Esophagus muscularis mucosa (tissue), 4 donors: ENCODE measurements around the gene FOXO3. TPM values are rescaled to one million over a fixed set of nuclear protein-coding genes. Genes with fewer than 3 reads are reported as not detected.

Experiments
- DNase-seq: peaks from one replicate; pipeline ENCODE4 v3.0.0-alpha.2; 2017; ENCODE audit errors: extremely low spot score
- H3K27ac ChIP-seq, 4 donors: fragments of 200-600 bp; sonication (generic); replicated peaks in 1 of 4; 1 replicate in 3 of 4; 2 replicates in 1 of 4; pipeline ENCODE4 v1.5.1; 2016 to 2019; ENCODE audit warnings: mild to moderate bottlenecking in 1 of 4
- H3K27me3 ChIP-seq, 4 donors: fragments of 200-600 bp; sonication (generic); one replicate each; pipeline versions ENCODE4 v1.5.1 to v1.6.0; 2016 to 2019
- H3K36me3 ChIP-seq, 4 donors: fragments of 200-600 bp; sonication (generic); one replicate each; pipeline ENCODE4 v1.5.1; 2016 to 2019
- H3K4me1 ChIP-seq, 4 donors: fragments of 200-600 bp; sonication (generic); one replicate each; pipeline ENCODE4 v1.5.1; 2016 to 2019
- H3K4me3 ChIP-seq, 4 donors: fragments of 200-600 bp; sonication (generic); 1 replicate in 2 of 4; 2 replicates in 2 of 4; pipeline ENCODE4 v1.5.1; 2016 to 2019; ENCODE audit warnings: mild to moderate bottlenecking in 4 of 4, moderate library complexity in 1 of 4
- H3K9me3 ChIP-seq, 4 donors: fragments of 200-600 bp; sonication (generic); 1 replicate in 3 of 4; 2 replicates in 1 of 4; pipeline ENCODE4 v1.5.1; 2016 to 2019
- CTCF ChIP-seq, 3 experiments: fragments of 200-600 bp in 2 of 3; fragments of 450-650 bp in 1 of 3; sonication (generic) in 2 of 3; IDR thresholded peaks; one replicate each; pipeline ENCODE4 v1.5.1; 2017 to 2019; ENCODE audit warnings: antibody characterized with exemption in 3 of 3, mild to moderate bottlenecking in 2 of 3, moderate library complexity in 1 of 3
- EP300 ChIP-seq: sonication (generic); formaldehyde crosslinking; IDR thresholded peaks from one replicate; pipeline ENCODE4 v1.6.1; 2017; ENCODE audit warnings: antibody characterized with exemption
- POLR2A ChIP-seq: fragments of 450-650 bp; IDR thresholded peaks from one replicate; pipeline ENCODE4 v1.6.1; 2017; ENCODE audit warnings: antibody characterized with exemption, moderate library complexity, mild to moderate bottlenecking, low read depth
- POLR2AphosphoS5 ChIP-seq, 2 donors: sonication (generic); formaldehyde crosslinking; IDR thresholded peaks; one replicate each; pipeline ENCODE4 v1.6.1; 2017; ENCODE audit warnings: antibody characterized with exemption in 2 of 2
- WGBS: methylation state at CpG from one replicate; pipeline ENCODE4 v1.1.5; 2018; 5-methylcytosine and 5-hydroxymethylcytosine counted together
- intact Hi-C: fragments of 100-400 bp; cut with DNase I; formaldehyde crosslinking; loops from one replicate; pipeline ENCODE4 v1.15.1; 2023
- total RNA-seq, 4 donors: library from RNA; depleted of rRNA; stranded (reverse); fragments of >200 nt; gene quantifications; one replicate each; pipeline versions ENCODE4 v1.1.0 to v1.2.1, GENCODE V29; 2016

FOXO3 gene
- total RNA-seq, 4 donors from 2014 or later: 92.2 to 154 (median 122) TPM

DNA sequence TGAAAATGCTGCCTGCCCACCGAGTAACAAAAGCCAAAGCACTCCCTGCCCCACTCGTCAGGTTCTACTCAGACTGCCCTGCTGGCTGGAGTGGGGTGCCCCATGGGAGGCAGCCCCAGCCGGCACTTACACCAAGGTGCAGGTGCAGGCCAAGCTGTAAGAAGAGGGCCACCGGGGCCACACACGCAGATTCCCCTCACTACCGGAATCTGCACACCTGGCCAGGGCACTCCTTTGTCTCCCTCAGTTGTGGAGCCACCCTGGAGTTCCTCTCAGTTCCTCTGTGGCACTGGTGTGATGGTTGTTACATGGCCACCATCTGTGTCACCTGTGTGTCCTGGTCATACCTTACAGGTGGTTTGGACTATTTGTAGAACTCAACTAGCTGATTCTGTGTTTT, 112.4 kb downstream of the FOXO3 start:
- Histone ChIP-seq H3K27ac (no peak overlapping the region), H3K4me1 (peaks cover 87 to 100% (median 96%) of the 10 kb centered on the region in 4 donors), H3K4me3 (no peak overlapping the region), H3K27me3 (no peaks in the 10 kb centered on the region), H3K9me3 (no peaks in the 10 kb centered on the region), H3K36me3 (peaks cover 0 to 13% (median 5%) of the 10 kb centered on the region in 4 donors)
- WGBS: 88% methylated on average over 3 of the region's 6 CpGs
- intact Hi-C loops: no loop called here
- TF ChIP-seq CTCF (IDR thresholded peaks at IDR 0.05) (no peak), EP300 (no peak), POLR2AphosphoS5 (IDR thresholded peaks at IDR 0.05) (no peak), POLR2A (no peak)
- DNase-seq: no peak

GRCh38 chr6:108673602-108674001, 112.9 kb downstream of the FOXO3 start:
- no peaks in the 10 kb centered on the region for H3K27me3 ChIP-seq
- H3K36me3 ChIP-seq: peaks cover 0 to 9% (median 2%) of the 10 kb centered on the region in 4 donors
- H3K9me3 ChIP-seq: no peaks in the 10 kb centered on the region
- TF ChIP-seq POLR2A: no peak
- no peak for TF ChIP-seq POLR2AphosphoS5 (IDR thresholded peaks at IDR 0.05)
- TF ChIP-seq EP300: no peak
- no peak for TF ChIP-seq CTCF (IDR thresholded peaks at IDR 0.05)
- H3K4me1 ChIP-seq: peaks cover 83 to 100% (median 93%) of the 10 kb centered on the region in 4 donors
- WGBS: 100% methylated on average over 1 of the region's 2 CpGs
- H3K4me3 ChIP-seq: no peak overlapping the region
- intact Hi-C loops: no loop called here
- no peak for DNase-seq
- no peak overlapping the region for H3K27ac ChIP-seq

DNA sequence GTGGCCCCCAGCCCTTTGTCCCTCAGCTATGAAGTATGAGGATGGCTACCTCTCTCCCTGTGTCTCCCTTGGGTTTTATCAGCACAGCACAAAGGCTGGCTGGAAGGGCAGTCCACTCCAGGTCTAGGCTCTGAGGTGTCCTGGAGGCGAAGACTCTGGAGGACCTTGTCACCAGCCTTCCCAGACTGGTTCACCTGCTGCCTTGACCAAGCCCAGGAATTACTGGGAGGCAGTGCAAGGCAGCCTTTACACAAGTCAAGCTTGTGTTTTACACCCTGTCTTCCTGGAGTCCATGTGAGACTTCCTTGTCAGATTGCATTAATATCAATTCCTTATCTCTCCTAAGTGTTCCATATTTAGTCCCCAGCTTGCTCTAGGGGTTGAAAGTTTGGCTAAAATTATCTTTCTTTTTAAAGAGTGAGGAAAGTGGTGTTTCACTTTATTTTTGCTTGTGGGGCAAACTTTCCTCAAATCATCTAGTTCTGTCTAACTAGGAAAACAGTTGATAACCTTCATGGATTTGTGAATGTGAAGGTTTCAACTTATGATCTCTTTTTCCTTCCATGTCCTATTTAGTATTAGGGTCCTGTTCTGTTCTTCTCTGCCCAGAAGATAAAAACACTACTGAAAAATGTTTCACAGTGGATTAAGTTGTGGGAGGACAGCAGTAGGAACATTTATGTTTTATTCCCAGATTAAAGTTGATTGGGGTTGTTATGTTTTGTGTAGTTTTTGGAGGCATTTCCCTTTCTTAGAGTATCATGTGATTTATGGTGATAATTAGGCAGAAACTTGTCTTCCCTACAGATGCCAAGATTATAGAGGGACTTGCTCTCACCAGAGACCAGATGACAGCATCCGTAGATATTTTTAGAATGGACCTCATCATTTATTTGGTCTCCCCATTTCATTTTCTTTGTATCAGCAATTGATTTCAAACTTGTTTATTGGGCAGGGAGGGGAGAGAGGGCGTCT, 114.8 kb downstream of the FOXO3 start:
- peaks cover 67 to 81% (median 75%) of the 10 kb centered on the region in 4 donors for H3K4me1 ChIP-seq
- intact Hi-C loops: no loop called here
- no peak for DNase-seq
- H3K9me3 ChIP-seq: no peaks in the 10 kb centered on the region
- peaks cover 0 to 15% (median 8%) of the 10 kb centered on the region in 4 donors for H3K36me3 ChIP-seq
- WGBS: 54% methylated on average over 3 of the region's 3 CpGs
- H3K27me3 ChIP-seq: no peaks in the 10 kb centered on the region
- TF ChIP-seq POLR2AphosphoS5 (IDR thresholded peaks at IDR 0.05): no peak
- no peak for TF ChIP-seq EP300
- H3K27ac ChIP-seq: no peak overlapping the region
- no peak overlapping the region for H3K4me3 ChIP-seq

DNA sequence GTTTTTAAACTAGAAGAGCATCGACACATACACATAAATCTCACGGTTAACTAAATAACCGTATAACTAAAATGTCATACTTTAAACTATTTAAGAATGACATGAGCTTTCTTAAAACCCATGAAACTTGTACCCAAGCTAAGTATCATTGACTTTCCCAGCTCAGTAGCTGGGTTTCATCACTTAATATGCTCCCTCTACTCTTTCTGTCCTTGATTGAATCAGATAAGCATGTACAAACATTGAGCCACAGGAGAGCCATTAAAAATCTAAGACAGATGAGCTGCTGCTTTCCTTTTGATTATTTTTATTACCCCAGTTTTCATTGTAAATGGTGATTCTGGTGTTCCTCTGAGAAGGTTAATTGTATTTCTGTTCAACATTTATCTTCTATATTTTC, 115.8 kb downstream of the FOXO3 start:
- Histone ChIP-seq H3K36me3 (peaks cover 0 to 18% (median 9%) of the 10 kb centered on the region in 4 donors), H3K4me1 (peaks cover 56 to 71% (median 65%) of the 10 kb centered on the region in 4 donors), H3K27me3 (no peaks in the 10 kb centered on the region), H3K9me3 (no peaks in the 10 kb centered on the region), H3K27ac (no peak overlapping the region), H3K4me3 (no peak overlapping the region)
- DNase-seq: no peak
- intact Hi-C loops: no loop called here
- WGBS: 83% methylated on average over 3 of the region's 3 CpGs
- no peak for TF ChIP-seq POLR2AphosphoS5 (IDR thresholded peaks at IDR 0.05)
- no peak for TF ChIP-seq POLR2A
- TF ChIP-seq CTCF (IDR thresholded peaks at IDR 0.05): no peak
- TF ChIP-seq EP300: no peak

DNA sequence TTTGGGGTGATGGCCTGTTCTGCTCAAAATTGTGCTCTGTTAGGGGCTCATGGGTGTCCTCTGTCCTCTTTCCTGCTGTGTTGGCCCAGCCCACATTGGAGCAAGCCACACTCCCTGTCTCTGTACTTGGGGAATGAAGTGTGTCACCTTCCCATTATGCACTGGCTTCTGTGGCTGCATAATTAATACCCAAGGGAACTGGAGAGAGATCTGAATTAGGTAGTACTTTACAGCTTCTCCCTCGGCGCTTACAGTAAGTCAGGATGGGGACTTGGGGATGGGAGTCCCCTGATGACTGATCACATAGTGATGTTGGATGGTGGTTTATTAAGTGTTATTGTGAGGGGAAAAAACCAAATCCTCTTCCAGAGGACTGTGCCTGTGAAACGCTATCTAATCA, 116.6 kb downstream of the FOXO3 start:
- H3K36me3 ChIP-seq: peaks cover 3 to 20% (median 9%) of the 10 kb centered on the region in 4 donors

More for the DNA sequence above, 116.6 kb downstream of the FOXO3 start:
- Histone ChIP-seq H3K27ac (no peak overlapping the region), H3K9me3 (no peaks in the 10 kb centered on the region), H3K4me3 (no peak overlapping the region), H3K4me1 (peaks cover 53 to 68% (median 60%) of the 10 kb centered on the region in 4 donors), H3K27me3 (no peaks in the 10 kb centered on the region)
- TF ChIP-seq EP300 (no peak), CTCF (IDR thresholded peaks at IDR 0.05) (no peak), POLR2AphosphoS5 (IDR thresholded peaks at IDR 0.05) (no peak), POLR2A (no peak)
- 84% methylated on average over 3 of the region's 3 CpGs for WGBS
- DNase-seq: no peak
- intact Hi-C loops: no loop called here
